Measurements from ENCODE around the gene S100A6.

Gene S100A6

GRCh38 chr1:153498746-153499145, 37.0 kb downstream of the S100A6 start:
- no peak for DNase-seq

- DNase-seq: no peak
These were observed 40.3 kb downstream of the S100A6 start for GRCh38 chr1:153495536-153495935.

- peak; percentile 56 for DNase-seq
These were observed 40.7 kb downstream of the S100A6 start for GRCh38 chr1:153494976-153495535.

- no peak for DNase-seq
These were observed 42.3 kb downstream of the S100A6 start for GRCh38 chr1:153493343-153493960.

- peak; percentile 89 for DNase-seq
These were observed 45.3 kb downstream of the S100A6 start for GRCh38 chr1:153490272-153491051.

- DNase-seq: peak; percentile 78
These were observed 47.1 kb downstream of the S100A6 start for GRCh38 chr1:153488731-153489130.

GRCh38 chr1:153487707-153488106, 48.1 kb downstream of the S100A6 start:
- DNase-seq: no peak

GRCh38 chr1:153485863-153486262, 49.9 kb downstream of the S100A6 start:
- DNase-seq: peak; percentile 21
